NK-92 (cell line): ENCODE data around the gene KRTAP5-4.
"Not testable (repeated sequence)": the region's sequence is repeated elsewhere in the genome, so short reads cannot be mapped to it uniquely, and the experiment has no call there.

ENCODE experiments used
- DNase-seq: peaks from one replicate; lab custom pipeline; 2025; ENCODE audit not compliant: unreplicated experiment; lab: John Stamatoyannopoulos, UW

KRTAP5-4 gene

DNA sequence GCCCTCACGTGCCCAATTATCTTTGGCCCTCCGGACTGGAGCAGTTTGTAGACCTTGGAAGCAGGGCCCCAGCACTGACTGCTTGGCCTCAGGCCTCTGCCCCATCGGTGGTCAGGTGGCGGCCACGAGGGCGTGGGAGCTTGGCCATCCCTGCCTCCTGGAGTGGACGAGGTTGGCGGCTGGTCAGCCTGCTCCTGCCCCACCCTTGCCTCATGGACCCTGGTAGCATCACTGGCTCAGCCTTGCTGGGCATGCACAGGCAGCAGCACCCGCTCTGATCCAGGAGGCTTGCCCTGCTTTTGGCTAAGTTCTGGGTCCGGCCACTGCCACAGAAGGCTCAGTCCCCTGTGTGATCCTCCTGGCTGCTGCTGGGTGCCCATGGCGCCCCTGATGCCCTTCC lies 17.8 kb downstream of the KRTAP5-4 start:
- DNase-seq, result no peak

DNA sequence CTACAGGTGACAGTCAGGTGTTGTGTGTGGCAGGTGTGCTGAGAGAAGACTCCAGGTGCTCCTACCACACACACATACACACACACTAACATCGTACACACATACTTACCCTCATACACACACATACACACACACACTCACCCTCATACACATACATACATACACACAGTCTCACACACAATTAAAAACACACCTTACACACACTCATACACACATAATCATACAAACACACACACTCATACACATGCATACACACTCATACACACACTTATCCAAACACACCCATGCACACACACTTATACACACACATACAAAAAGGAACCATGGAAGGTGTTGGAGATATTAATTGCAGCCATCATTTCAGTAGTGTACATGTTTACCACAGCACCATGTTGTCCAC lies 18.3 kb downstream of the KRTAP5-4 start:
- no peak for DNase-seq

DNA sequence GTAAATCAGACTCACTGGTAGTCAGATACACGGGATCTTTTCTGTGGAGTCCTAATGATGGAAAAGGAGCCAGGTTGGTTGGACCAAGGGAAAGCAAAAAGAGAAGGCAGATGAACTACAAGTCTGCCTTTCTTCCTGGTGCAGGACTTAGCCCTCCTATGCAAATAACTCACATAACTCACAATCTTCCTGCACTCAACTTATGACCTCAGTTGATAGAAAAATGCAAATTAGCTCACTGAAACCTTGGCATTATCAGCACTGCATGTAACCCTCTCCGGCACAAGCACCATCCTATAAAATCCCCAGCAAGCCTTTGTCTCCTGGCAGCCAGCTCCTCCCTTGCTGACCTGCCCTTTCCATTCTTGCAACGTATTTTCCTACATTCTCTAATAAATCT lies 20.3 kb downstream of the KRTAP5-4 start:
- not testable (repeated sequence) for DNase-seq

DNA sequence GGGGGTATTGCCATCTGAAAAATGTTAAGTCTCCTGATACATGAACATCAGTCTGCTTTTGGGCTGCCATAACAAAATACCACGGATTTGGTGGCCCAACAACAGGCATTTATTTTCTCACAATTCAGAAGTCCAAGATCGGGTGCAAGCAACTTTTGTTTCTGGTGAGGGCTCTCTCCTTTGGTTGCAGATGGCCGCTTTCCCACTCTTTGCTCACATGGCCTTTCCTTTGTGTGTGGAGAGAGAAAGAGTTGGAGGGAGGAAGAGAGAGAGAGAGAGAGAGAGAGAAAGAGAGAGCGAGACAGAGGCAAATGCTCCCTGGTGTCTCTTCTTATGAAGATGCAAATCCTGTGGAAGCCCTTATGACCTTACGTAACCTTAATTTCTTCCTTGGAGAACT lies 21.3 kb downstream of the KRTAP5-4 start:
- DNase-seq, result no peak

DNA sequence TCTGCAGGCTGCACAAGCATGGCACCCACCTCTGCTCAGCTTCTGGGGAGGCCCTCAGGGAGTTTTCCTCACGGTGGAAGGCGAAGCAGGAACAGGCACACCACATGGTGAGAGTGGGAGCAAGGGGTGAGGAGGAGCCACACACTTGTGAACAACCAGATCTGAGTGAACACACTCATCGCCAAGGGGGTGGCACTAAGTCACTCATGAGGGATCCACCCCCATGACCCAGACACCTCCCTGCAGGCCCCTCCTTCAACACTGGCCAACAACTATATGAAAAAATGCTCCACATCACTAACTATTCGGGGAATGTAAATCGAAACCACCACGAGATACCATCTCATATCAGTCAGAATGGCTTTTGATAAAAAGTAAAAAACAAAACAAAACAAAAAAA lies 23.1 kb downstream of the KRTAP5-4 start:
- DNase-seq, result no peak

DNA sequence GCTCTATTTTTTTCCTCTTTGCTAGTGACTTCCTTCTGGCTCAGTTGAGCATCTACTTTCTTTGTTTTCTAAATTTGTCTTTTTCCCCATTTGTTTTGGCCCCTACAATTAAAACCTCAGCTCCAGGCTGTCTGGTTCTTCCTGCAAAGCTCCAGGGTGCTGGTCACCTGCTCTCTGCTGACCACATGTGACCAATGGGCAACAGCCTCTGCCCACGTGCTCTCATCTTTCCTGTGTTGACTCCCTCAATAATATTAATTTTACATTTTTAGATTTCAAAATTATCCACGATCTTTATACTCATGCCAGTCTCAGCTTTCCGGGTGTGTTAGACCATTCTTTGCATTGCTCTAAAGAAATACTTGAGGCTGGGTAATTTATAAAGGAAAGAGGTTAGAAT lies 23.5 kb downstream of the KRTAP5-4 start:
- DNase-seq, result not testable (repeated sequence)

DNA sequence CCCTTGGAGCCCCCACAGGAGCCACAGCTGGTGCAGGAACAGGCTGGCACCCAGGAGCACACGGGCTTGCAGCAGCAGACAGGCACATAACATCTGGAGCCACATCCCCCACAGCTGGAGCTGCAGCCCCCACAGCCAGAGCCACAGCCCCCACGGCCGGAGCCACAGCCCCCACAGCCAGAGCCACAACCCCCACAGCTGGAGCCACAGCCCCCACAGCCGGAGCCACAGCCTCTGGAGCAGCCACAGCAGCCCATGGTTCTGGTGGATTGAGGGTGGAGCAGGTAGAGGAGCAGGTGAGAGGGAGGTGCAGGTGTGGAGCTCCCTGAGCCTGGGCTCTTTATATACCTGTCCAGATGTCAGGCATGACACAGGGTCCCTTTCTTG lies 24.0 kb downstream of the KRTAP5-4 start, which contains the start of gene KRTAP5-2:
KRTAP5-2 (minus strand) TSS at position 301 of the 387 bp plus-strand sequence; CDS start at position 257, 44 bp downstream.
- no peak for DNase-seq

DNA sequence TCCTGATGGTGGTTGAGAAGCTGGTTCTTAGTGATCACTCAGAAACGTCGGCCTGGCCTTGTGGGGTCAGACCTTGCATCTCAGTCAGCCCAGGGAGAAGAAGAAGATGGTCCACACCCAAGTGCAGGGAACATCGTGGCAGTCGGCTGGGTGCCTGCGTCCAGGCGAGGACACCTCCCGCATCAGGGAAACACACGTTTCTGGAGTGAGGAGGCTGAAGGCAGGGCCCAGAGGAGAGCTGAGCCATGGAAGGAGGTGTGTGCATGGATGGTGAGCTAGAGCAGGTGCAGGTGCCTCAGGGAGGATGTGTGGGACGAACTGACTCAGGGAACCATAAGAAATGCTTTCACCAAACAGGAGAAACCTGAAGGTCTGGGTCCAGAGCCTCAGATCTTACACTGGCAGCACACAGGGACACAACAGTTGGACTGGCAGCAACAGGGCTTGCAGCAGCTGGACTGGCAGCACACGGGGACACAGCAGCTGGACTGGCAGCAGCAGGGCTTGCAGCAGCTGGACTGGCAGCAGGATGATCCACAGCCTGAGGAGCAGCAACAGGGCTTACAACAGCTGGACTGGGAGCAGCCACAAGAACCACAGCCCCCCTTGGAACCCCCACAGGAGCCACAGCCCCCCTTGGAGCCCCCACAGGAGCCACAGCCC lies 24.5 kb downstream of the KRTAP5-4 start:
- DNase-seq, result no peak

DNA sequence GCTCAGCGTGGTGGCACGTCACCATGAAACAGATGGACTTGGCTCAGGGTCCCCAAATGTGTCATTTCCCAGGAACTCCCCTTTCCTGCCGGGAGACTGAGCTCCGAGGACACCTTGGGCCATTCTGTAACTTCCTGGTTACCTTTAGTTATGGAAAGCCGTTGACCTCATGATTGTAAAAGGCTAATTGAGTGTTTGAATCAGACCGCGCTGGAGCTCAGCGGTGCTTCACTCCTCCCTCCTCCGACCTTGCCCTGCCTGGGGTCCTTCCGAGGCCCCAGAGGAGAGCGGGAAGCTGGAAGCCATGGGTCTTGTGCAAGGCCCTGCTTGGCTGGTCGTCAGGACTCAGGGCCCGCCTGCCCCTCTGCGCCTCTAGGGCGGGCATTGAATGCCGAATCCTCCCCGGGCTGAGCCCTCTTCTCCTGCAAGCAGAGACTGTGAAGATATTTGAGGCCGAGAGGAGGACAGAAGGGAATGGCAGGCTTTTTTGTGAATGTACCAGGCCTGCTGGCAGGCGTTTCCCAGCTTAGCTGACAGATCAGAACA lies 25.3 kb downstream of the KRTAP5-4 start:
- not testable (repeated sequence) for DNase-seq

DNA sequence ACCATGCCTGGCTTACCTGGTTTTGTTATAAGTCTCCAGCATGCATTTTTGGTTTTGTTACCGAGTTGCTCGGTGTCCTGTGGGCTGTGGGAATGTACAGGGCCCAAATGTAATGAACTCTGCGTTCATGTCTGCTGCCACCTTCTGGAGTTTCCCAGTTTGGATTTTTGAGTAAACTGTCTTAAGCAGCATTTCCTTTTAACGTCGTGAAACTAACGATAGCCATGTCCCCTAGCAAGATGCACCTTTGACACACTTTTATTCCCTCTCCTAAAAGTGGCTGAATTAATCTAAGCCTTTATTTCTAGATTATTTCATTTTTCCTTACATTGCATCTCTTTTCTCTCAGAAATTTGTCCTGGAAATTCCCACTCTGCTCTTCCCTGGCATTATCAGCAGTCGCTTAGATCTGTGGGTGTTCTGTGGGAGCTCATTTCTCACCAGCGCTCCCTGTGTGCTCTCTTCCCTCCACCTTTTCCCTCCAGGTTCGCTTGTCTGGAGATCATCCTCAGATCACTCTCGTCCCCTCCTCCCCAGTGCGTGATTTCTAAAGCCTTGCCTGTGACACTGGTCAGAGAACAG lies 25.9 kb downstream of the KRTAP5-4 start:
- DNase-seq, result not testable (repeated sequence)

DNA sequence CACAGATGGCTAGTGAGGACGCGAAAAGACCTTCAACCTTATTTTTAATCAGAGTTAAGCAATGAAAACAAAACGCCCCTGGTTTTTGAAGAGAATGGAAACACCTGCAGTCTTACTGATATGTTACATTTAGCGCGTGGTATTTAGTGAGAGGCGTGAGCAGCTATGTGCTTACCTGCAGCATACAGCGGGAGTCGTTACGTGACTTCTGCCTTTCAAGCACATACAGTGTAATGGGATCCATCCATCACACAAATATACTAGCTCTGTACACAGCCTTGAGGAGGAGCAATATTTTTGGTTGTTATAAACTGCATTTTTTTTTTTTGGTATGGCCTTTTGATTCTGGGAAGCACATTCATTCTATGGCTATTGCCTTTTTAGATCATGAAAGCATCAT lies 29.3 kb downstream of the KRTAP5-4 start:
- DNase-seq, result no peak

DNA sequence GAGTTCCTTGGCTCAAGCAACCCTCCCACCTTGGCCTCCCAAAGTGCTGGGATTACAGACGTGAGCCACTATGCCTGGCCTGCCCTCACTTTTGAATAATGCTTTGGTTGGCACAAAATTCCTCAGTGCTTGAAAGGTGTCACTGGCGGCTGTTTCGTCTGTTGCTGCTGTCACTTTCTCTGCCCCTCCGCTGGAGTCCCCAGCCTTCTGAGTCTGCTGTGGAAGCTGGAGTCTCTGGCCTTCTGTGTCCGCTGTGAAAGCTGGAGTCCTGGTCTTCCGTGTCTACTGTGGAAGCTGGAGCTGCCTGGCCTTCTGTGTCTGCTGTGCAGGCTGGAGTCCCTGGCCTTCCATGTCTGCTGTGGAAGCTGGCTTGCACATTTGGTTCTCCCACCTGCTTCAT lies 31.9 kb downstream of the KRTAP5-4 start:
- DNase-seq, result no peak

DNA sequence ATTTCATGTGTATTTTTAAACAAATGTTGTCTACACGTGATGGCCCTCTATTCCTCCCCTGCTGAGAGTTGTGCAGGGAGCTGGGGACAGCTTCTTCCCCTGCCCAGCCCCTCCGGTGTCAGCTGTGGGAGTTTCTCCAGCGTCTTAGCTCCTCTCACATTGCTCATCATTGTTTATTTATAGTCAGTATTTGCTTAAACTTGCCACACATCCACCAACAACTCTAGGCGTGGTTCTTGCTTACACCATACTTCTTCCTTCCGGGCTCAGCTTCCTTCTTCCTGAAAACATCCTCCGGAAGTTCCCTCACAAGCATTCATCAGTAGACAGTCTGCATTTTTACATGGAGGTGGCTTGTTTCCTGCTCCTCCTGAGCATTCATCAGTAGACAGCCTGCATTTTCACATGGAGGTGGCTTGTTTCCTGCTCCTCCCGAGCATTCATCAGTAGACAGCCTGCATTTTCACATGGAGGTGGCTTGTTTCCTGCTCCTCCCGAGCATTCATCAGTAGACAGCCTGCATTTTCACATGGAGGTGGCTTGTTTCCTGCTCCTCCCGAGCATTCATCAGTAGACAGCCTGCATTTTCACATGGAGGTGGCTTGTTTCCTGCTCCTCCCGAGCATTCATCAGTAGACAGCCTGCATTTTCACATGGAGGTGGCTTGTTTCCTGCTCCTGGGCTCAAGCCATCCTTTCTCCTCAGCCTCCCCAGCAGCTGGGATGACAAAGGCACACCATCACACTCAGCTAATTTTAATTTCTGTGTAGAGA lies 32.6 kb downstream of the KRTAP5-4 start:
- not testable (repeated sequence) for DNase-seq

DNA sequence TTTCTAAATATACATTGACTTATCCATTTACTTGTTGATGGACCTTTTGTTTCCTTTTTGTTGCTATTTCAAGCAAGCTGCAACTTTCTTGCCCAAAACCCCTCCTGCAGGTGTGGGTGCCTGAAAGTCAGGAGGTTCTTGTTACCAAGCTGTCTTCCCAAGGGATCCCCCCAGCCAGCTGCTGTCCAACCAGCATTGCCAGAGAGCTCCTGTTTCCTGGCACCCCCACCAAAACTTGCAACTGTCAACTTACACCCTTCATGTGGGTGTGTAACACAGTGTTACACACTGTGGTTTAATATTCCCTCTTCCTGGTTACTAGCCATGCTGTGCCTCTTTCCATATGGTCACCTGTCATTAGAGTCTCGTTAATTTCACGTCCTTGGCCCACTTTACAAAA lies 35.2 kb downstream of the KRTAP5-4 start:
- DNase-seq, result no peak

DNA sequence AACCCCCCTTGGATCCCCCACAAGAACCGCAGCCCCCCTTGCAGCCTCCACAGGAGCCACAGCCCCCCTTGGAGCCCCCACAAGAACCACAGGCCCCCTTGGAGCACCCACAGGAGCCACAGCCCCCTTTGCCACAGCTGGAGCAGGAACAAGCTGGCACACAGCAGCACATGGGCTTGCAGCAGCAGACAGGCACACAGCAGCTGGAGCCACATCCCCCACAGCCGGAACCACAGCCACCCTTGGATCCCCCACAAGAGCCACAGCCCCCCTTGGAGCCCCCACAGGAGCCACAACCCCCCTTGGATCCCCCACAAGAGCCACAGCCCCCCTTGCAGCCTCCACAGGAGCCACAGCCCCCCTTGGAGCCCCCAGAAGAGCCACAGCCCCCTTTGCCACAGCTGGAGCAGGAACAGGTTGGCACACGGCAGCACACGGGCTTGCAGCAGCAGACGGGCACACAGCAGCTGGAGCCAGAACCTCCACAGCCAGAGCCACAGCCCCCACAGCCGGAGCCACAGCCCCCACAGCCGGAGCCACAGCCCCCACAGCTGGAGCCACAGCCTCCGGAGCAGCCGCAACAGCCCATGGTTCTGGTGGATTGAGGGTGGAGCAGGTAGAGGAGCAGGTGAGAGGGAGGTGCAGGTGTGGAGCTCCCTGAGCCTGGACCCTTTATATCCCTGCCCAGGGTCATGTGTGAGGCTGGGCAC lies 37.1 kb downstream of the KRTAP5-4 start, which contains the start of gene KRTAP5-1:
KRTAP5-1 (minus strand) TSS at position 623 of the 710 bp plus-strand sequence; CDS start at position 589, 34 bp downstream.
- DNase-seq, result not testable (repeated sequence)

DNA sequence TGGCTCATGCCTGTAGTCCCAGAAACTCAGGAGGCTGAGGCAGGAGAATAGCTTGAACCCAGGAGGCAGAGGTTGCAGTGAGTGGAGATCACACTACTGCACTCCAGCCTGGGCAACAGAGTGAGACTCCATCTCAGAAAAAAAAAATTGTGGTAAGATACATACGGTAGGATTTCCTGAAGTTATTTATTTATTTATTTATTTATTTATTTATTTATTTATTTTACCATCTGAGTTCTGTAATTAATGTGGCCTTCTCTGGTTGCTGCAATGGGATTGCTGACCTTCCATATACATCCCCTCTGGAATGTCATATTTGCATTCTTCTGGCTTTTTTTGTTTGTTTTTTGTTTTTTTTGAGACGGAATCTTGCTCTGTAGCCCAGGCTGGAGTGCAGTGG lies 39.0 kb downstream of the KRTAP5-4 start:
- DNase-seq, result not testable (repeated sequence)

DNA sequence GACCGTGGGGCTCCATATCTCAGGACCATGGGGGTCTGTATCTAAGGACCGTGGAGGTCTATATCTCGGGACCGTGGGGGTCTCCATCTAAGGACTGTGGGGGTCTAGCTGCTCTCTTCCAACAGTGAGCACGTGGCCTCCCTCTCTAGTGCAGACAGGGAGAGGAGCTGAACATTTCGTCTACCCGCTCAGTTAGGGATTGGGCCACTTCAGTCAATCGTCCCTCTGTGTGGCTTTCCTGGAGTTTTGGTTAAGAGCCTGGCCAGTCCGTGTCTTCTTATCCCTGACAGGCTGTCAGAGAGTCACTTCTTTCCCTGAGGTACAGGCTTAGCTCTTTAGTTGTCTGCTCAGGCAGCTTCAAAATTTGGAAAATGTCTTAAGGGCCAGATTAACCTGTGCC lies 40.0 kb downstream of the KRTAP5-4 start:
- no peak for DNase-seq

DNA sequence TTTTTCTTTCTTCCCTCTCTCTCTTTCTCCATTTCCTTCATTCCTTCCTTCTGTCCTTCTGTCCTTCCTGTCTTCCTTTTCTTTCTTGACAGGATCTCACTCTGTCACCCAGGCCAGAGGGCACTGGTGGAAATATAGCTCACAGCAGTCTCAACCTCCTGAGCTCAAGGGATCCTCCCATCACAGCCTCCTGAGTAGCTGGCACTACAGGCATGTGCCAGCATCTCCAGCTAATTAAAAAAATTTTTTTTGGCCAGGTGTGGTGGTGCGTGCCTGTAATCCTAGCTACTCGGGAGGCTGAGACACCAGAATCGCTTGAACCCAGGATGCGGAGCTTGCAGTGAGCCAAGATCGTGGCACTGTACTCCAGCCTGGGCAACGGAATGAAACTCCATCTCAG lies 45.1 kb downstream of the KRTAP5-4 start:
- no peak for DNase-seq

DNA sequence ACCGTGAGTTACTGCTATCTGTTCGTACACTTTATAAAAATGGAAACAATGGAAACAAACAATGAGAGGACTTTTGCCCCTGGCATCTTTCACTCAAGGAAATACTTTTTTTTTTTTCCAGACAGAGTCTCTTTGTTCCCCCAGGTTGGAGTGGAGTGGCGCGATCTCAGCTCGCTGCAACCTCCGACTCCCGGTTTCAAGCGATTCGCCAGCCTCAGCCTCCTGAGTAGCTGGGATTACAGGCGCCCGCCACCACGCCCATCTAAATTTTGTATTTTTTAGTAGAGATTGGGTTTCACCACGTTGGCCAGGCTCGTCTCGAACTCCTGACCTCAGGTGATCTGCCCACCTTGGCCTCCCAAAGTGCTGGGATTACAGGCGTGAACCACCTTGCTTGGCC lies 46.2 kb downstream of the KRTAP5-4 start:
- DNase-seq, result not testable (repeated sequence)

DNA sequence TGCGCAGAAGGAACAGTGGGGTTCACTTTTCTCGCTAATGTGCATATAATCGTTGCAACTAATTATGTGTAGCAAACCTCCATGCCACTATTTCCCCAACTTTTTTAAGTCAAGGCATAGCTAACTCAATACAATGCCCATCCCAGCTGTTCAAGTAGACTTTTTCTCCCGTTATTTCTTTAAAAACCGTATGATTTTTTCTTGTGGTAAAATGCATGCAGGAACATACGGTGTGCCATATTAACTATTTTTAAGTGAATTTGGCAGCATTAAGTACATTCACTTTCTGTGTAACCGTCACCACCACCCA lies 47.0 kb downstream of the KRTAP5-4 start:
- no peak for DNase-seq

DNA sequence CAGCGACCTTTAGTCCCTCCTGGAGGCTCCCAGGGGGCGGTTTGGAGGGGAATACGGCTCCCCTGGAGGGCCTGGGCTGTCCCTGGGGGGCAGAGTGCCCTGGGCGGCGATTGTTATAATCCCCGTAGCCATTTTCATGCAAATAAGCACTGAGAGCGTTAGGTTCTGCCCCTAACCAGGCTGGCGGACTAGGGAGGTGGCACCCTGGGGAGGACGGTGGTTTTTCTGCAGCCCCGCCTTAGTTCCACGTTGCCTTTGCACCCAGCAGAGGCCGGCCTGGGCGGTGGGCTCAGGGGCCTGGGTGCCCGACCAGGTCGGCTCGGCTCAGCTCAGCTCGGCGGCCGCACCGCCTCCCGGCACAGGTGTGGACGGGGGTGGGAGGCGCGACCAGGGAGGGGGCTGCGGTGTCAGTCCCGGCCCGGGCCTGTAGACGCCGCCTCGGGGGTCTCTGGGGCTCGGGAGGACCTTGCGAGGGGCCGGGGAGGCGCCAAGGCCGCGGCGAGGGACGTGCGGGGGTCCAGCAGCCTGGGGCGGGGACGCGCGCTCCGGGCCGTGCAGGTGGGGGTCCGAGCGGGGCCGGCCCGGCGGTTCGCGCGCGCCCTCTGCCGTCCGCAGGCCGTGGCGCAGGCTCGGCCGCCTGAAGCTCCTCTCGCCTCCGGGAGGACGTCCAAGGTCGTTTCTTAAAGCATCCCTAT lies 47.6 kb downstream of the KRTAP5-4 start:
- DNase-seq, result no peak
